HG03442 (cell line): ENCODE data around the gene ZNF629.
A peak's percentile ranks its signal among the peaks of the same experiment; 100 is the strongest.

Experiments
- ATAC-seq: cut with Tn5 transposase; IDR thresholded peaks from one replicate; pipeline ENCODE4 v1.9.1; 2021; ENCODE audit warnings: mild to moderate bottlenecking, moderate library complexity; ENCODE audit not compliant: unreplicated experiment

ZNF629 gene

GRCh38 chr16:30748634-30749445, 38.2 kb downstream of the ZNF629 start:
- ATAC-seq = peak; percentile 8

- ATAC-seq = peak; percentile 95
Measured at GRCh38 chr16:30747799-30748633, 39.0 kb downstream of the ZNF629 start, which contains the start of gene PHKG2. TSS of gene PHKG2 (plus strand) at chr16:30748425. CDS start at chr16:30748821, 396 bp downstream.

GRCh38 chr16:30747331-30747730, 39.7 kb downstream of the ZNF629 start:
- ATAC-seq = no peak

- ATAC-seq = no peak
Measured at GRCh38 chr16:30746638-30747175, 40.3 kb downstream of the ZNF629 start.

GRCh38 chr16:30745082-30745481, 41.9 kb downstream of the ZNF629 start:
- ATAC-seq = no peak

- no peak for ATAC-seq
Measured at GRCh38 chr16:30744183-30744582, 42.8 kb downstream of the ZNF629 start.

- no peak for ATAC-seq
Measured at GRCh38 chr16:30743716-30744115, 43.3 kb downstream of the ZNF629 start.

GRCh38 chr16:30741461-30741914, 45.5 kb downstream of the ZNF629 start:
- no peak for ATAC-seq

GRCh38 chr16:30740364-30741251, 46.4 kb downstream of the ZNF629 start:
- no peak for ATAC-seq

- no peak for ATAC-seq
Measured at GRCh38 chr16:30738984-30739951, 47.7 kb downstream of the ZNF629 start.

GRCh38 chr16:30737794-30738648, 49.0 kb downstream of the ZNF629 start:
- no peak for ATAC-seq

GRCh38 chr16:30736995-30737793, 49.8 kb downstream of the ZNF629 start:
- ATAC-seq = no peak

GRCh38 chr16:30731411-30731810, 55.6 kb downstream of the ZNF629 start:
- no peak for ATAC-seq

- ATAC-seq = no peak
Measured at GRCh38 chr16:30728899-30729672, 57.9 kb downstream of the ZNF629 start.
